Keratinocyte (primary cell): Measurements from ENCODE around the gene OVCH2. TPM values are rescaled to one million over a fixed set of nuclear protein-coding genes. Genes with fewer than 3 reads are reported as not detected.

Source experiments
- DNase-seq: peaks from one replicate; pipeline ENCODE4 v3.0.0-alpha.2; 2011; ENCODE audit warnings: low read depth, missing footprints, low spot score
- FAIRE-seq: peaks from 2 replicates; lab custom pipeline; 2011; peaks lifted over from hg19 to GRCh38; lab: Jason Lieb, UNC
- H2AFZ ChIP-seq: 2 replicates; pipeline ENCODE4 v1.6.0; 2012; ENCODE audit warnings: low read length, control low read depth, inconsistent platforms; ENCODE audit not compliant: control insufficient read depth
- H3K27ac ChIP-seq: 2 replicates; pipeline ENCODE4 v1.5.1; 2011; ENCODE audit warnings: low read length; ENCODE audit not compliant: control insufficient read depth, insufficient read depth
- H3K27me3 ChIP-seq: 3 replicates; pipeline ENCODE4 v1.6.0; 2011; ENCODE audit warnings: low read length; ENCODE audit not compliant: control insufficient read depth, insufficient read depth; ENCODE audit errors: extremely low read depth
- H3K36me3 ChIP-seq, 2 experiments: 2 replicates in 1 of 2; 3 replicates in 1 of 2; pipeline ENCODE4 v1.5.1; 2011; ENCODE audit warnings: low read length in 2 of 2, mild to moderate bottlenecking in 1 of 2; ENCODE audit not compliant: control insufficient read depth in 2 of 2, insufficient read depth in 2 of 2; ENCODE audit errors: extremely low read depth in 1 of 2
- H3K4me1 ChIP-seq: 3 replicates; pipeline ENCODE4 v1.5.1; 2011; ENCODE audit warnings: low read length; ENCODE audit not compliant: control insufficient read depth, insufficient read depth; ENCODE audit errors: extremely low read depth
- H3K4me2 ChIP-seq: 3 replicates; pipeline ENCODE4 v1.6.0; 2011; ENCODE audit warnings: low read depth, low read length; ENCODE audit not compliant: control insufficient read depth, insufficient read depth; ENCODE audit errors: extremely low read depth
- H3K4me3 ChIP-seq, 3 experiments: fragments of 200-600 bp in 1 of 3; sonication (generic) in 1 of 3; 2 replicates in 2 of 3; 3 replicates in 1 of 3; pipeline ENCODE4 v1.5.1; 2011 to 2016; ENCODE audit warnings: low read length in 3 of 3, mild to moderate bottlenecking in 3 of 3, control low read depth in 2 of 3, inconsistent platforms in 1 of 3, low read depth in 1 of 3, mixed read lengths in 1 of 3, mixed run types in 1 of 3, moderate library complexity in 1 of 3; ENCODE audit not compliant: control insufficient read depth in 2 of 3, insufficient read depth in 2 of 3; ENCODE audit errors: extremely low read depth in 1 of 3
- H3K79me2 ChIP-seq: 2 replicates; pipeline ENCODE4 v1.6.0; 2012; ENCODE audit warnings: low read length; ENCODE audit not compliant: control insufficient read depth, insufficient read depth
- H3K9ac ChIP-seq: 3 replicates; pipeline ENCODE4 v1.6.0; 2011; ENCODE audit warnings: low read length; ENCODE audit not compliant: control insufficient read depth, insufficient read depth; ENCODE audit errors: extremely low read depth
- H3K9me1 ChIP-seq: 3 replicates; pipeline ENCODE4 v1.6.0; 2011; ENCODE audit warnings: low read length; ENCODE audit not compliant: control insufficient read depth, insufficient read depth; ENCODE audit errors: extremely low read depth
- H3K9me3 ChIP-seq: 2 replicates; pipeline ENCODE4 v1.5.1; 2012; ENCODE audit warnings: low read depth, low read length; ENCODE audit not compliant: control insufficient read depth
- H4K20me1 ChIP-seq: 3 replicates; pipeline ENCODE4 v1.6.0; 2011; ENCODE audit warnings: low read length; ENCODE audit not compliant: control insufficient read depth, insufficient read depth; ENCODE audit errors: extremely low read depth
- CTCF ChIP-seq, 3 experiments: IDR thresholded peaks in 1 of 3; conservative IDR thresholded peaks in 1 of 3; optimal IDR thresholded peaks in 1 of 3; 2 replicates in 2 of 3; 3 replicates in 1 of 3; pipeline versions ENCODE3 to v1.5.1; 2011; ENCODE audit warnings: low read length in 3 of 3, mild to moderate bottlenecking in 3 of 3, moderate library complexity in 2 of 3, control low read depth in 1 of 3, inconsistent platforms in 1 of 3; ENCODE audit not compliant: insufficient read depth in 2 of 3; ENCODE audit errors: extremely low read depth in 1 of 3
- EZH2 ChIP-seq: IDR thresholded peaks from one replicate; pipeline ENCODE4 v1.6.1; 2012; ENCODE audit warnings: inconsistent platforms, mild to moderate bottlenecking, low read length, moderate library complexity
- dilution Hi-C: fragments of 300-500 bp; cut with MboI; formaldehyde crosslinking; loops from one replicate; pipeline ENCODE4 v1.7.0; 2020; ENCODE audit warnings: low sequenced_read_pairs; ENCODE audit not compliant: extremely low pct_ligation_motif_present
- polyA plus RNA-seq, 5 experiments: library from polyadenylated mRNA; depleted of rRNA in 3 of 5; stranded (reverse) in 3 of 5; stranded (forward) in 1 of 5; unstranded in 1 of 5; fragments of >200 nt; gene quantifications; 1 replicate in 1 of 5; 2 replicates in 3 of 5; 3 replicates in 1 of 5; pipeline versions ENCODE4 v1.2.1 to v1.2.3, GENCODE V29; 2011 to 2012; ENCODE audit warnings: missing spikeins in 2 of 5, low read depth in 1 of 5, low replicate concordance in 1 of 5

Gene OVCH2
- polyA plus RNA-seq, 1 donor (not counting 4 experiments of a cell fraction or from before 2014, with no cell fraction given): 2.8 TPM

DNA sequence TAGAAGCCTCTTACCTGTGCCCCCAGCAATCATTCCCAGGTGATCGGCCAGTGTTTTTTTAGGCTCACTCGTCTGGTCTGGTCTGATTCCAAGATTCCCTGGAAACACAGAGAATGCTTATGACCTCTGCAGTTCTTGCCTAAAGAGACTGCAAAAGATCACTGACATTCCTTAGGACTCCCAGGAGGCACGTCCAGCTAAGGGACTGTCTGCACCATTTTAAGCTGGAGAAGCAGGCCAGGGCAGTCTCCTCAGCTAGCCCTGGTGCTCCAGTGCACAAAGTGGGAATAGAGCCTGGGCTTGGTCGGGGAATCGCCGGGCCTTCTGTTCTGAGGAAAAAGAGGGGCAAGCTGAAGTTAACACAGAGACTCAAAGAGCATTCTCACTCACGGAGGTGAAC is 37.8 kb downstream of the OVCH2 start:
- no peak for DNase-seq
- Histone ChIP-seq H3K27ac (peak overlapping the region; percentile 62), H3K9me3 (no peaks in the 10 kb centered on the region), H3K79me2 (no peaks in the 10 kb centered on the region), H3K4me2 (peak overlapping the region; percentile 9), H4K20me1 (no peaks in the 10 kb centered on the region), H3K27me3 (no peaks in the 10 kb centered on the region), H3K4me1 (peaks cover 43% of the 10 kb centered on the region), H3K9ac (peak overlapping the region; percentile 39), H2AFZ (no peak overlapping the region), H3K4me3 (no peak overlapping the region), H3K36me3 (peaks cover 0 to 11% of the 10 kb centered on the region in 2 experiments), H3K9me1 (no peaks in the 10 kb centered on the region)
- FAIRE-seq: no peak
- TF ChIP-seq CTCF (optimal IDR thresholded peaks at IDR 0.05 in 1 of 3, IDR thresholded peaks at IDR 0.05 in 1 of 3, conservative IDR thresholded peaks at IDR 0.05 in 1 of 3; ENCODE audit: extremely low read depth in 1 of 3, insufficient read depth in 2 of 3, low read length in 3 of 3): no peak
- TF ChIP-seq EZH2: no peak
- dilution Hi-C loops: no loop called here

GRCh38 chr11:7667460-7667859 is 38.8 kb downstream of the OVCH2 start:
- H3K79me2 ChIP-seq: no peaks in the 10 kb centered on the region
- no peak overlapping the region for H2AFZ ChIP-seq
- dilution Hi-C loops: no loop called here
- no peaks in the 10 kb centered on the region for H4K20me1 ChIP-seq
- H3K9me1 ChIP-seq: no peaks in the 10 kb centered on the region
- H3K9ac ChIP-seq: no peak overlapping the region
- FAIRE-seq (no peak), DNase-seq (no peak)
- TF ChIP-seq EZH2 (no peak), CTCF (optimal IDR thresholded peaks at IDR 0.05 in 1 of 3, IDR thresholded peaks at IDR 0.05 in 1 of 3, conservative IDR thresholded peaks at IDR 0.05 in 1 of 3; ENCODE audit: extremely low read depth in 1 of 3, insufficient read depth in 2 of 3, low read length in 3 of 3) (no peak)
- no peak overlapping the region for H3K4me2 ChIP-seq
- H3K27ac ChIP-seq: no peak overlapping the region
- H3K9me3 ChIP-seq: no peaks in the 10 kb centered on the region
- H3K4me1 ChIP-seq: peaks cover 35% of the 10 kb centered on the region
- H3K27me3 ChIP-seq: no peaks in the 10 kb centered on the region
- peaks cover 0 to 11% of the 10 kb centered on the region in 2 experiments for H3K36me3 ChIP-seq
- no peak overlapping the region for H3K4me3 ChIP-seq
